HepG2 (cell line): ENCODE data around the gene SLC16A5.

ENCODE experiments used
- JUND ChIP-seq: sonication (generic); formaldehyde crosslinking; IDR thresholded peaks from 2 replicates; pipeline ENCODE4 v1.8.0; 2022; ENCODE audit warnings: mild to moderate bottlenecking, missing genetic modification reagents
- MLLT10 ChIP-seq: sonication (generic); formaldehyde crosslinking; IDR thresholded peaks from 2 replicates; pipeline ENCODE4 v1.4.0; 2020; ENCODE audit warnings: missing genetic modification reagents
- POLR2A ChIP-seq, 2 experiments: IDR thresholded peaks; 2 replicates each; pipeline ENCODE4 v1.6.1; 2011; ENCODE audit warnings: low read depth in 2 of 2, low read length in 2 of 2, mild to moderate bottlenecking in 1 of 2, moderate library complexity in 1 of 2; ENCODE audit not compliant: insufficient read depth in 1 of 2
- TBL1XR1 ChIP-seq: fragments of 150-350 bp; IDR thresholded peaks from 2 replicates; pipeline ENCODE4 v1.6.1; 2014; ENCODE audit warnings: borderline replicate concordance, low read length; ENCODE audit not compliant: partially characterized antibody
- TCF12 ChIP-seq, 2 experiments: fragments of 450-650 bp in 1 of 2; sonication (generic) in 1 of 2; formaldehyde crosslinking in 1 of 2; IDR thresholded peaks; 2 replicates each; pipeline versions ENCODE4 v1.6.1 to v1.8.0; 2017 to 2022; ENCODE audit warnings: antibody characterized with exemption in 1 of 2, mild to moderate bottlenecking in 1 of 2, missing genetic modification reagents in 1 of 2, moderate library complexity in 1 of 2
- TP53 ChIP-seq: sonication (generic); formaldehyde crosslinking; conservative IDR thresholded peaks from 2 replicates; pipeline ENCODE4 v1.4.0; 2020; ENCODE audit warnings: missing genetic modification reagents
- ZNF3 ChIP-seq: IDR thresholded peaks from 2 replicates; pipeline ENCODE4 v1.7.0; 2017; ENCODE audit warnings: inconsistent platforms
- ZNF546 ChIP-seq: sonication (generic); formaldehyde crosslinking; conservative IDR thresholded peaks from 2 replicates; pipeline ENCODE4 v1.8.1; 2023; ENCODE audit warnings: mild to moderate bottlenecking, missing genetic modification reagents
- ZNF550 ChIP-seq: sonication (generic); formaldehyde crosslinking; IDR thresholded peaks from 2 replicates; pipeline ENCODE4 v1.4.0; 2020; ENCODE audit warnings: mild to moderate bottlenecking, missing genetic modification reagents, borderline replicate concordance
- ZNF768 ChIP-seq: sonication (generic); formaldehyde crosslinking; IDR thresholded peaks from 2 replicates; pipeline ENCODE4 v1.4.0; 2020; ENCODE audit warnings: missing genetic modification reagents
- TF ChIP-seq, protein P1 (sequence below): sonication (generic); formaldehyde crosslinking; IDR thresholded peaks from 2 replicates; pipeline ENCODE4 v1.4.0; 2020; ENCODE audit warnings: missing genetic modification reagents
- TF ChIP-seq, protein P2 (sequence below), 2 experiments: sonication (generic) in 1 of 2; formaldehyde crosslinking in 1 of 2; IDR thresholded peaks; 2 replicates each; pipeline versions ENCODE4 v1.5.1 to v1.6.1; 2011 to 2020; ENCODE audit warnings: borderline replicate concordance in 1 of 2, low read depth in 1 of 2, low read length in 1 of 2, mild to moderate bottlenecking in 1 of 2, missing genetic modification reagents in 1 of 2, moderate library complexity in 1 of 2

DNA sequence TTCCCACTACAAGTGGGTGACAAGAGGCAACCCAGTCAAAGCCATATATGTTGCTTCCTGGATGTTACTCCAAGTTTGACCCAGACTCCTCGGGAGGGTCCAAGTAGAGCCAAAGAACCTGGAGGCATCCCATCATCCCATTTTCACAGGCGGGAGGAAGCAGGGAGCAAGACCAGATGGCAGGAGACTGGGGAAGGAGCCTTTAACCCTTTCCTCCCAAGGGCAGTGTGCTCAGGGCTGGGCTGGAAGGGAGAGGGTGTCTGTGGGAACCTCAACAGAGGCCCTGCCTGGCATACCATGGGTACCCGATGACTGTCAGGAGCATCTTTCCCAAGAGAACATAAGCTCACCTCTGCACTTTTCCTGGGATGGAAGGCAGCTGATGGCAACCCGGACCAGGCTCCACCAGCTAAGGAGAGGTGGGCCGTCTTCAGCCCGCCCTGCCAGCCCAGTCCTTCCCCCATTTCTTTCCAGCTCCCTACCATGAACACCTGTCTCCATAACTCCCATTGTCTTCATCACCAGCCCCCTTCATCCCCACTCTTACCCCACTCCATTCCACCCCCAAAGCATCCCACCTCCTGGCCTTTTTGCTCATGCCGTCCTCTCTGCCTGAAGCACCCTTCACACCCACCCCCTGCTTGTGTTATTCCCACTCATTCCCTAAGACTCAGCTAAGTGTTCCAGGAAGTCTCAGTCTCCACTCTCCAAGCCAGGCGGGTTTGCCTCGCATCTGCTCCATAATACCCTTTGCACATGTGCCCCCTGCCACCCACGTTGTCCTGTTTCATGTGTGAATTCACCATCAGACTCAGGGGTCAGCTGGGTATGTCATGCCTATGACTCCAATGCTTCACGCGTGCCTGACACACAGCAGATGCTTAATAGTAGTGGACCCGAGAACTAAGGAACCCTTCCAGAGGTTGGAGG lies 5.9 kb upstream of the SLC16A5 start:
- no peak for TF ChIP-seq ZNF550 (CRISPR knock-in tag)
- no peak for TF ChIP-seq TBL1XR1
- TF ChIP-seq ZNF3 (CRISPR knock-in tag), result no peak
- TF ChIP-seq, protein P1, sequence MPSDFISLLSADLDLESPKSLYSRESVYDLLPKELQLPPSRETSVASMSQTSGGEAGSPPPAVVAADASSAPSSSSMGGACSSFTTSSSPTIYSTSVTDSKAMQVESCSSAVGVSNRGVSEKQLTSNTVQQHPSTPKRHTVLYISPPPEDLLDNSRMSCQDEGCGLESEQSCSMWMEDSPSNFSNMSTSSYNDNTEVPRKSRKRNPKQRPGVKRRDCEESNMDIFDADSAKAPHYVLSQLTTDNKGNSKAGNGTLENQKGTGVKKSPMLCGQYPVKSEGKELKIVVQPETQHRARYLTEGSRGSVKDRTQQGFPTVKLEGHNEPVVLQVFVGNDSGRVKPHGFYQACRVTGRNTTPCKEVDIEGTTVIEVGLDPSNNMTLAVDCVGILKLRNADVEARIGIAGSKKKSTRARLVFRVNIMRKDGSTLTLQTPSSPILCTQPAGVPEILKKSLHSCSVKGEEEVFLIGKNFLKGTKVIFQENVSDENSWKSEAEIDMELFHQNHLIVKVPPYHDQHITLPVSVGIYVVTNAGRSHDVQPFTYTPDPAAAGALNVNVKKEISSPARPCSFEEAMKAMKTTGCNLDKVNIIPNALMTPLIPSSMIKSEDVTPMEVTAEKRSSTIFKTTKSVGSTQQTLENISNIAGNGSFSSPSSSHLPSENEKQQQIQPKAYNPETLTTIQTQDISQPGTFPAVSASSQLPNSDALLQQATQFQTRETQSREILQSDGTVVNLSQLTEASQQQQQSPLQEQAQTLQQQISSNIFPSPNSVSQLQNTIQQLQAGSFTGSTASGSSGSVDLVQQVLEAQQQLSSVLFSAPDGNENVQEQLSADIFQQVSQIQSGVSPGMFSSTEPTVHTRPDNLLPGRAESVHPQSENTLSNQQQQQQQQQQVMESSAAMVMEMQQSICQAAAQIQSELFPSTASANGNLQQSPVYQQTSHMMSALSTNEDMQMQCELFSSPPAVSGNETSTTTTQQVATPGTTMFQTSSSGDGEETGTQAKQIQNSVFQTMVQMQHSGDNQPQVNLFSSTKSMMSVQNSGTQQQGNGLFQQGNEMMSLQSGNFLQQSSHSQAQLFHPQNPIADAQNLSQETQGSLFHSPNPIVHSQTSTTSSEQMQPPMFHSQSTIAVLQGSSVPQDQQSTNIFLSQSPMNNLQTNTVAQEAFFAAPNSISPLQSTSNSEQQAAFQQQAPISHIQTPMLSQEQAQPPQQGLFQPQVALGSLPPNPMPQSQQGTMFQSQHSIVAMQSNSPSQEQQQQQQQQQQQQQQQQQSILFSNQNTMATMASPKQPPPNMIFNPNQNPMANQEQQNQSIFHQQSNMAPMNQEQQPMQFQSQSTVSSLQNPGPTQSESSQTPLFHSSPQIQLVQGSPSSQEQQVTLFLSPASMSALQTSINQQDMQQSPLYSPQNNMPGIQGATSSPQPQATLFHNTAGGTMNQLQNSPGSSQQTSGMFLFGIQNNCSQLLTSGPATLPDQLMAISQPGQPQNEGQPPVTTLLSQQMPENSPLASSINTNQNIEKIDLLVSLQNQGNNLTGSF (CRISPR knock-in tag), result no peak
- TF ChIP-seq ZNF546, result no peak
- no peak for TF ChIP-seq TCF12 (IDR thresholded peaks at IDR 0.05)
- no peak for TF ChIP-seq TCF12 (CRISPR knock-in tag; IDR thresholded peaks at IDR 0.05)
- TF ChIP-seq, protein P2, sequence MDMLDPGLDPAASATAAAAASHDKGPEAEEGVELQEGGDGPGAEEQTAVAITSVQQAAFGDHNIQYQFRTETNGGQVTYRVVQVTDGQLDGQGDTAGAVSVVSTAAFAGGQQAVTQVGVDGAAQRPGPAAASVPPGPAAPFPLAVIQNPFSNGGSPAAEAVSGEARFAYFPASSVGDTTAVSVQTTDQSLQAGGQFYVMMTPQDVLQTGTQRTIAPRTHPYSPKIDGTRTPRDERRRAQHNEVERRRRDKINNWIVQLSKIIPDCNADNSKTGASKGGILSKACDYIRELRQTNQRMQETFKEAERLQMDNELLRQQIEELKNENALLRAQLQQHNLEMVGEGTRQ (IDR thresholded peaks at IDR 0.05; ENCODE audit: low read depth, low read length), result no peak
- TF ChIP-seq, protein P2 (CRISPR knock-in tag; IDR thresholded peaks at IDR 0.05; ENCODE audit: borderline replicate concordance), result no peak
- no peak for TF ChIP-seq POLR2A (IDR thresholded peaks at IDR 0.05; ENCODE audit: insufficient read depth in 1 of 2, low read depth in 2 of 2, low read length in 2 of 2)
- no peak for TF ChIP-seq TP53
- no peak for TF ChIP-seq MLLT10 (CRISPR knock-in tag)
- TF ChIP-seq ZNF768 (CRISPR knock-in tag), result no peak
- TF ChIP-seq JUND (CRISPR knock-in tag), result no peak
